H1 (cell line): Measurements from ENCODE around the gene BEAN1. TPM values are rescaled to one million over a fixed set of nuclear protein-coding genes. Genes with fewer than 3 reads are reported as not detected.
"Not testable (repeated sequence)": the region's sequence is repeated elsewhere in the genome, so short reads cannot be mapped to it uniquely, and the experiment has no call there.

ENCODE experiments used
- CTCF ChIA-PET: fragments of 300-600 bp; sonication (Branson Sonifier 250); formaldehyde crosslinking; loops from one replicate; lab custom pipeline; 2021; ENCODE audit not compliant: partially characterized antibody; lab: Charles Lee
- POLR2A ChIA-PET: fragments of 300-600 bp; sonication (Branson Sonifier 250); formaldehyde crosslinking; loops from one replicate; lab custom pipeline; 2021; ENCODE audit warnings: inconsistent platforms; ENCODE audit not compliant: partially characterized antibody; lab: Charles Lee
- DNase-seq, 2 experiments: peaks; one replicate each; pipeline versions ENCODE4 v3.0.0 to v3.0.0-alpha.2; 2010 to 2022; ENCODE audit warnings: low spot score in 2 of 2, low read depth in 1 of 2, mixed read lengths in 1 of 2
- FAIRE-seq: peaks from 2 replicates; lab custom pipeline; 2011; peaks lifted over from hg19 to GRCh38; lab: Jason Lieb, UNC
- H2AFZ ChIP-seq: 2 replicates; pipeline ENCODE4 v1.8.1; 2012; ENCODE audit warnings: low read length, inconsistent platforms
- H2AK5ac ChIP-seq: 2 replicates; pipeline ENCODE4 v1.6.1; 2013; ENCODE audit warnings: low read depth, low read length
- H2BK120ac ChIP-seq: replicated peaks from 2 replicates; pipeline ENCODE3; 2013; ENCODE audit warnings: low read depth, low read length, inconsistent platforms
- H2BK12ac ChIP-seq: 2 replicates; pipeline ENCODE4 v1.6.1; 2013; ENCODE audit warnings: low read depth, low read length
- H2BK15ac ChIP-seq: 2 replicates; pipeline ENCODE4 v1.6.1; 2013; ENCODE audit warnings: low read length
- H2BK20ac ChIP-seq: 2 replicates; pipeline ENCODE4 v1.6.1; 2013; ENCODE audit warnings: low read length
- H2BK5ac ChIP-seq: 2 replicates; pipeline ENCODE4 v1.6.1; 2013; ENCODE audit warnings: low read depth, low read length
- H3K14ac ChIP-seq: 2 replicates; pipeline ENCODE4 v1.6.1; 2013; ENCODE audit warnings: inconsistent platforms; ENCODE audit not compliant: insufficient read length
- H3K18ac ChIP-seq: 2 replicates; pipeline ENCODE4 v1.6.1; 2013; ENCODE audit warnings: low read length; ENCODE audit errors: extremely low read depth
- H3K23ac ChIP-seq: 2 replicates; pipeline ENCODE4 v1.6.1; 2013; ENCODE audit warnings: inconsistent platforms; ENCODE audit not compliant: insufficient read length
- H3K23me2 ChIP-seq: 2 replicates; pipeline ENCODE4 v1.6.1; 2013; ENCODE audit warnings: low read depth, low read length
- H3K27ac ChIP-seq: 2 replicates; pipeline ENCODE4 v1.6.1; 2011; ENCODE audit warnings: low read depth, low read length, inconsistent platforms
- H3K27me3 ChIP-seq, 4 experiments: replicated peaks in 1 of 4; 1 replicate in 1 of 4; 2 replicates in 3 of 4; pipeline versions ENCODE4 v1.6.1 to v1.8.1; 2011 to 2013; ENCODE audit warnings: low read length in 3 of 4, mild to moderate bottlenecking in 3 of 4, inconsistent platforms in 2 of 4, mixed read lengths in 2 of 4, moderate library complexity in 1 of 4; ENCODE audit not compliant: control insufficient read depth in 3 of 4, insufficient read depth in 3 of 4; ENCODE audit errors: extremely low read depth in 1 of 4
- H3K36me3 ChIP-seq, 4 experiments: 2 replicates each; pipeline versions ENCODE4 v1.6.1 to v1.8.1; 2011 to 2013; ENCODE audit warnings: mild to moderate bottlenecking in 4 of 4, low read length in 3 of 4, moderate library complexity in 2 of 4, control low read depth in 1 of 4, inconsistent platforms in 1 of 4; ENCODE audit not compliant: insufficient read depth in 4 of 4, control insufficient read depth in 2 of 4
- H3K4ac ChIP-seq: replicated peaks from 2 replicates; pipeline ENCODE3; 2013; ENCODE audit warnings: low read length, low read depth, mixed read lengths, inconsistent platforms; ENCODE audit not compliant: insufficient read length
- H3K4me1 ChIP-seq, 4 experiments: replicated peaks in 1 of 4; 1 replicate in 1 of 4; 2 replicates in 3 of 4; pipeline versions ENCODE4 v1.6.1 to v1.8.1; 2011 to 2013; ENCODE audit warnings: low read length in 3 of 4, inconsistent platforms in 2 of 4, mixed read lengths in 1 of 4; ENCODE audit not compliant: insufficient read depth in 4 of 4, control insufficient read depth in 3 of 4
- H3K4me2 ChIP-seq, 2 experiments: 2 replicates each; pipeline versions ENCODE4 v1.6.1 to v1.8.1; 2011 to 2013; ENCODE audit warnings: low read depth in 2 of 2, low read length in 2 of 2, control low read depth in 1 of 2, inconsistent platforms in 1 of 2, mild to moderate bottlenecking in 1 of 2; ENCODE audit not compliant: insufficient read depth in 1 of 2
- H3K4me3 ChIP-seq, 4 experiments: fragments of 200-600, 300-600 bp in 1 of 4; sonication (generic), shearing (Covaris generic), sonication (Bioruptor Twin) in 1 of 4; 2 replicates each; pipeline versions ENCODE4 v1.5.1 to v1.8.1; 2011 to 2016; ENCODE audit warnings: low read length in 4 of 4, low read depth in 3 of 4, control low read depth in 2 of 4, inconsistent platforms in 2 of 4, mild to moderate bottlenecking in 2 of 4, mixed read lengths in 1 of 4, moderate library complexity in 1 of 4; ENCODE audit not compliant: insufficient read depth in 2 of 4; ENCODE audit errors: extremely low read depth in 1 of 4
- H3K56ac ChIP-seq: replicated peaks from 2 replicates; pipeline ENCODE3; 2013; ENCODE audit warnings: low read depth, mild to moderate bottlenecking, mixed read lengths, low read length, inconsistent platforms; ENCODE audit not compliant: insufficient read length
- H3K79me1 ChIP-seq: 2 replicates; pipeline ENCODE4 v1.6.1; 2013; ENCODE audit warnings: low read depth, low read length, control low read depth
- H3K79me2 ChIP-seq, 2 experiments: 2 replicates each; pipeline versions ENCODE4 v1.6.1 to v1.8.1; 2012 to 2013; ENCODE audit warnings: low read length in 2 of 2, mild to moderate bottlenecking in 2 of 2, inconsistent platforms in 1 of 2; ENCODE audit not compliant: insufficient read depth in 2 of 2, control insufficient read depth in 1 of 2
- H3K9ac ChIP-seq, 4 experiments: replicated peaks in 1 of 4; 1 replicate in 1 of 4; 2 replicates in 3 of 4; pipeline versions ENCODE4 v1.6.1 to v1.8.1; 2011 to 2013; ENCODE audit warnings: low read depth in 3 of 4, low read length in 3 of 4, control low read depth in 2 of 4, mild to moderate bottlenecking in 2 of 4, moderate library complexity in 2 of 4, inconsistent platforms in 1 of 4; ENCODE audit errors: extremely low read depth in 1 of 4
- H3K9me3 ChIP-seq, 2 experiments: 2 replicates each; pipeline versions ENCODE4 v1.6.1 to v1.8.1; 2012 to 2013; ENCODE audit warnings: mild to moderate bottlenecking in 2 of 2, moderate library complexity in 2 of 2, control low read depth in 1 of 2, inconsistent platforms in 1 of 2, low read depth in 1 of 2, low read length in 1 of 2, mixed read lengths in 1 of 2; ENCODE audit not compliant: insufficient read depth in 2 of 2
- H4K20me1 ChIP-seq, 2 experiments: replicated peaks in 1 of 2; 2 replicates each; pipeline versions ENCODE3 to v1.8.1; 2011 to 2013; ENCODE audit warnings: inconsistent platforms in 2 of 2, low read length in 2 of 2, mild to moderate bottlenecking in 1 of 2; ENCODE audit not compliant: insufficient read depth in 2 of 2, control insufficient read depth in 1 of 2
- H4K5ac ChIP-seq: 2 replicates; pipeline ENCODE4 v1.6.1; 2013; ENCODE audit warnings: low read length, low read depth, mixed read lengths, inconsistent platforms; ENCODE audit not compliant: insufficient read length
- H4K8ac ChIP-seq: 2 replicates; pipeline ENCODE4 v1.8.0; 2013; ENCODE audit warnings: mild to moderate bottlenecking, moderate library complexity, low read length, inconsistent platforms; ENCODE audit not compliant: insufficient read depth; ENCODE audit errors: extremely low read depth
- H4K91ac ChIP-seq: replicated peaks from 2 replicates; pipeline ENCODE3; 2013; ENCODE audit warnings: low read length, mixed read lengths, inconsistent platforms; ENCODE audit not compliant: insufficient read length
- WGBS, 2 experiments: shearing (Covaris generic) in 1 of 2; methylation state at CpG; one replicate each; pipeline versions ENCODE4 v1.1.6 to v1.1.7; 2013 to 2015; ENCODE audit warnings: low lambda C conversion rate in 2 of 2, mixed read lengths in 2 of 2, inconsistent platforms in 1 of 2, low coverage in 1 of 2, missing lambda C conversion rate in 1 of 2; ENCODE audit not compliant: insufficient replicate concordance in 2 of 2, insufficient coverage in 1 of 2, insufficient read length in 1 of 2; ENCODE audit errors: extremely low coverage in 1 of 2, missing lambda C conversion rate in 1 of 2; 5-methylcytosine and 5-hydroxymethylcytosine counted together
- polyA plus RNA-seq, 7 experiments: library from polyadenylated mRNA; depleted of rRNA in 3 of 7; stranded (reverse) in 5 of 7; unstranded in 2 of 7; fragments of >200 nt in 5 of 7; fragments of 200-250 nt in 2 of 7; gene quantifications; 1 replicate in 5 of 7; 2 replicates in 1 of 7; 4 replicates in 1 of 7; pipeline versions ENCODE4 v1.2.1 to v1.2.3, GENCODE V29; 2011 to 2013; ENCODE audit warnings: missing spikeins in 2 of 7, mixed read lengths in 2 of 7
- total RNA-seq: library from RNA; stranded (reverse); fragmentation: NEBNext Ultra II Directional; extraction: Animal tissue kit (Norgen Biotek cat#: 25700); gene quantifications from 2 replicates; pipeline ENCODE4 v1.2.1, GENCODE V29; 2021

The BEAN1 gene
- total and polyA plus RNA-seq, 2 of the 8 experiments (the other 6 are each of a cell fraction or from before 2014, with no cell fraction given): 0.08 TPM; not detected in 1

DNA sequence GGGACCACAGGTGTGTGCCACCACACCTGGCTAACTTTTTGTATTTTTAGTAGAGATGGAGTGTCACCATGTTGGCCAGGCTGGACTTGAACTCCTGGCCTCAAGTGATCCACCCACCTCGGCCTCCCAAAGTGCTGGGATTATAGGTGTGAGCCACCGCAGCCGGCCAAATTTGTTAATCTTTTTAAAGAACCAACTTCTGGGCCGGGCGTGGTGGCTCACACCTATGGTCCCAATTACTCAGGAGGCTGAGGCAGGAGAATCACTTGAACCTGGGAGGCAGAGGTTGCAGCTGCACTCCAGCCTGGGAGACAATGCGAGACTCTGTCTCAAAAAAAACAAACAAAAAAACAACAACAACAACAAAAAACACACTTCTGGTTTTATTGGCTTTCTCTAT is 38.9 kb downstream of the BEAN1 start:
- H2BK15ac ChIP-seq, H4K91ac ChIP-seq, H3K79me2 ChIP-seq, H3K36me3 ChIP-seq, FAIRE-seq, H2BK20ac ChIP-seq, H4K8ac ChIP-seq, H4K20me1 ChIP-seq, H3K27ac ChIP-seq, H4K5ac ChIP-seq, H3K4ac ChIP-seq, H3K56ac ChIP-seq, H3K23ac ChIP-seq, H3K4me2 ChIP-seq, H2BK120ac ChIP-seq, H2AFZ ChIP-seq, H3K4me3 ChIP-seq, H3K79me1 ChIP-seq, H3K27me3 ChIP-seq, H3K9ac ChIP-seq, POLR2A ChIA-PET, H3K9me3 ChIP-seq, H2AK5ac ChIP-seq, DNase-seq, H3K18ac ChIP-seq, H3K4me1 ChIP-seq, H3K23me2 ChIP-seq, H3K14ac ChIP-seq, H2BK5ac ChIP-seq, H2BK12ac ChIP-seq: not testable (repeated sequence)
- WGBS, 2 experiments: 87% methylated on average over 5 of the region's 6 CpGs; no CpG with 5 or more reads in 1 of the 2 experiments
- CTCF ChIA-PET: interaction anchor here (1.0 kb wide), 1 partner anchor 123 kb away, joined by 3 read pairs; no protein-coding TSS in a partner anchor

DNA sequence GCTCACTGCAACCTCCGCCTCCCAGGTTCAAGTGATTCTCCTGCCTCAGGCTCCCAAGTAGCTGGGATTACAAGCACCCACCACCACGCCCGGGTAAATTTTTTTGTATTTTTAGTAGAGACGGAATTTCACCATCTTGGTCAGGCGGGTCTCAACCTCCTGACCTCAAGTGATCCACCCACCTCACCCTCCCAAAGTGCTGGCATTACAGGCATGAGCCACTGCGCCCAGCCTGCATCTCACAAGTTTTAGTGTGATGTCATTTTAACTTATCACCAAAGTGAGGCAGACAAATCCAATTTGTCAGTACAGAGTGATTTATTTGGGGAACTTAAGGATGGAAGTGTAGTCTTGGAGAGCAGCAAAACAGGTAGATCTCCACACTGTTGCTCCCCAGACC is 39.5 kb downstream of the BEAN1 start:
- H4K8ac ChIP-seq, H3K4me2 ChIP-seq, DNase-seq, H4K91ac ChIP-seq, H3K9me3 ChIP-seq, H4K20me1 ChIP-seq, H3K4me1 ChIP-seq, H2AK5ac ChIP-seq, FAIRE-seq, H2BK15ac ChIP-seq, H4K5ac ChIP-seq, H3K27me3 ChIP-seq, H3K79me2 ChIP-seq, H3K79me1 ChIP-seq, H3K18ac ChIP-seq, H3K36me3 ChIP-seq, H3K27ac ChIP-seq, H3K14ac ChIP-seq, H2BK5ac ChIP-seq, H2BK20ac ChIP-seq, H3K4ac ChIP-seq, H3K56ac ChIP-seq, CTCF ChIA-PET, H2BK12ac ChIP-seq, H3K23me2 ChIP-seq, H2BK120ac ChIP-seq, H3K9ac ChIP-seq, H3K4me3 ChIP-seq, H2AFZ ChIP-seq, POLR2A ChIA-PET, H3K23ac ChIP-seq: not testable (repeated sequence)
- WGBS, 2 experiments: 92% methylated on average over 6 of the region's 6 CpGs; no CpG with 5 or more reads in 1 of the 2 experiments
